CD14-positive monocyte (primary cell): ENCODE measurements around the gene SNX30. TPM values are rescaled to one million over a fixed set of nuclear protein-coding genes. Genes with fewer than 3 reads are reported as not detected.

Experiments used
- DNase-seq, 3 donors: peaks; one replicate each; pipeline ENCODE4 v3.0.0-alpha.2; 2011 to 2022
- H2AFZ ChIP-seq: 2 replicates; pipeline ENCODE4 v1.6.0; 2012; ENCODE audit warnings: mild to moderate bottlenecking, low read depth, low read length, inconsistent platforms; ENCODE audit not compliant: insufficient read depth, poor library complexity, severe bottlenecking
- H3K27ac ChIP-seq, 2 donors: 1 replicate in 1 of 2; 2 replicates in 1 of 2; pipeline ENCODE4 v1.5.1; 2012 to 2013; ENCODE audit warnings: low read length in 2 of 2, control low read depth in 1 of 2, inconsistent platforms in 1 of 2, low read depth in 1 of 2, mild to moderate bottlenecking in 1 of 2
- H3K27me3 ChIP-seq, 2 donors: one replicate each; pipeline versions ENCODE4 v1.6.0 to v1.6.1; 2011 to 2013; ENCODE audit warnings: low read length in 2 of 2; ENCODE audit not compliant: control insufficient read depth in 2 of 2, insufficient read depth in 2 of 2
- H3K36me3 ChIP-seq, 2 donors: replicated peaks in 1 of 2; 1 replicate in 1 of 2; 2 replicates in 1 of 2; pipeline versions ENCODE4 v1.5.1 to v1.6.1; 2012 to 2013; ENCODE audit warnings: low read length in 2 of 2, control low read depth in 1 of 2, inconsistent platforms in 1 of 2, mild to moderate bottlenecking in 1 of 2; ENCODE audit not compliant: insufficient read depth in 2 of 2, control insufficient read depth in 1 of 2
- H3K4me1 ChIP-seq, 2 donors: 1 replicate in 1 of 2; 2 replicates in 1 of 2; pipeline versions ENCODE4 v1.5.1 to v1.6.1; 2012 to 2013; ENCODE audit warnings: low read length in 2 of 2, control low read depth in 1 of 2, inconsistent platforms in 1 of 2, mild to moderate bottlenecking in 1 of 2, moderate library complexity in 1 of 2; ENCODE audit not compliant: insufficient read depth in 2 of 2, control insufficient read depth in 1 of 2
- H3K4me2 ChIP-seq: replicated peaks from 2 replicates; pipeline ENCODE3; 2012; ENCODE audit warnings: low read length, moderate library complexity, mild to moderate bottlenecking; ENCODE audit not compliant: poor library complexity, severe bottlenecking; ENCODE audit errors: extremely low read depth
- H3K4me3 ChIP-seq, 3 experiments: fragments of 200-600 bp in 1 of 3; sonication (generic) in 1 of 3; replicated peaks in 1 of 3; 1 replicate in 2 of 3; 2 replicates in 1 of 3; pipeline ENCODE4 v1.5.1; 2011 to 2013; ENCODE audit warnings: low read length in 3 of 3, mild to moderate bottlenecking in 3 of 3, control low read depth in 2 of 3, low read depth in 2 of 3, inconsistent platforms in 1 of 3, moderate library complexity in 1 of 3
- H3K79me2 ChIP-seq: 2 replicates; pipeline ENCODE4 v1.6.0; 2012; ENCODE audit warnings: mild to moderate bottlenecking, control low read depth, inconsistent platforms, low read length, moderate library complexity; ENCODE audit not compliant: insufficient read depth
- H3K9ac ChIP-seq: 2 replicates; pipeline ENCODE4 v1.6.0; 2017; ENCODE audit warnings: low read length, mild to moderate bottlenecking; ENCODE audit not compliant: insufficient read depth, poor library complexity, severe bottlenecking
- H3K9me3 ChIP-seq, 2 donors: replicated peaks in 1 of 2; 1 replicate in 1 of 2; 2 replicates in 1 of 2; pipeline versions ENCODE4 v1.5.1 to v1.6.1; 2012 to 2013; ENCODE audit warnings: low read length in 2 of 2, control low read depth in 1 of 2; ENCODE audit not compliant: control insufficient read depth in 1 of 2, insufficient read depth in 1 of 2
- H4K20me1 ChIP-seq: 2 replicates; pipeline ENCODE4 v1.6.0; 2012; ENCODE audit warnings: mild to moderate bottlenecking, low read length, control low read depth, moderate library complexity; ENCODE audit not compliant: insufficient read depth
- H3K27ac Mint-ChIP-seq, 7 donors: one replicate each; pipeline ENCODE4 v1.8.0; 2020; ENCODE audit warnings: mild to moderate bottlenecking in 7 of 7, mixed read lengths in 7 of 7, moderate library complexity in 6 of 7, inconsistent platforms in 2 of 7
- H3K27me3 Mint-ChIP-seq, 3 donors: one replicate each; pipeline ENCODE4 v1.8.0; 2021 to 2022; ENCODE audit warnings: low read depth in 3 of 3, mild to moderate bottlenecking in 3 of 3, mixed read lengths in 3 of 3, moderate library complexity in 3 of 3, inconsistent platforms in 1 of 3
- H3K36me3 Mint-ChIP-seq, 2 donors: one replicate each; pipeline ENCODE4 v1.8.0; 2020; ENCODE audit warnings: mixed read lengths in 2 of 2, inconsistent platforms in 1 of 2, mild to moderate bottlenecking in 1 of 2
- H3K4me1 Mint-ChIP-seq: one replicate; pipeline ENCODE4 v1.8.0; 2020; ENCODE audit warnings: mild to moderate bottlenecking, mixed read lengths
- H3K4me3 Mint-ChIP-seq, 2 donors: one replicate each; pipeline ENCODE4 v1.8.0; 2020; ENCODE audit warnings: mild to moderate bottlenecking in 2 of 2, mixed read lengths in 2 of 2, moderate library complexity in 1 of 2
- H3K9me3 Mint-ChIP-seq, 7 donors: one replicate each; pipeline ENCODE4 v1.8.0; 2020 to 2022; ENCODE audit warnings: mixed read lengths in 7 of 7, mild to moderate bottlenecking in 6 of 7, moderate library complexity in 6 of 7, inconsistent platforms in 2 of 7
- WGBS: methylation state at CpG from one replicate; pipeline ENCODE4 v1.1.5; 2013; ENCODE audit warnings: missing lambda C conversion rate; ENCODE audit not compliant: insufficient coverage; 5-methylcytosine and 5-hydroxymethylcytosine counted together
- intact Hi-C, 2 donors: fragments of 100-400 bp; cut with micrococcal nuclease; formaldehyde crosslinking; loops; one replicate each; pipeline versions ENCODE4 v1.15.0 to v1.15.1; 2023
- polyA plus RNA-seq, 3 donors: library from polyadenylated mRNA; depleted of rRNA in 1 of 3; unstranded in 2 of 3; stranded (reverse) in 1 of 3; fragments of 300-500 nt in 2 of 3; fragments of >200 nt in 1 of 3; fragmentation: Illumina TruSeq in 2 of 3; gene quantifications; 1 replicate in 2 of 3; 2 replicates in 1 of 3; pipeline ENCODE4 v1.2.3, GENCODE V29; 2012 to 2021
- TF ChIP-seq, protein P1 (sequence below): fragments of 200-600 bp; IDR thresholded peaks from one replicate; pipeline ENCODE4 v1.8.0; 2022; ENCODE audit warnings: antibody characterized with exemption, mild to moderate bottlenecking

The SNX30 gene
- polyA plus RNA-seq, 3 donors = 10.3 to 31.3 (median 10.4) TPM

GRCh38 chr9:112912636-112913035, 162.1 kb downstream of the SNX30 start:
- H3K27ac Mint-ChIP-seq = no peak overlapping the region
- H3K9me3 Mint-ChIP-seq = peaks cover 0 to 12% (median 4%) of the 10 kb centered on the region in 7 donors
- H3K4me3 ChIP-seq = no peak overlapping the region
- intact Hi-C loops = no loop called here
- no peaks in the 10 kb centered on the region for H3K9me3 ChIP-seq
- H3K27me3 ChIP-seq = no peaks in the 10 kb centered on the region
- no peak overlapping the region for H3K4me3 Mint-ChIP-seq
- TF ChIP-seq, protein P1, sequence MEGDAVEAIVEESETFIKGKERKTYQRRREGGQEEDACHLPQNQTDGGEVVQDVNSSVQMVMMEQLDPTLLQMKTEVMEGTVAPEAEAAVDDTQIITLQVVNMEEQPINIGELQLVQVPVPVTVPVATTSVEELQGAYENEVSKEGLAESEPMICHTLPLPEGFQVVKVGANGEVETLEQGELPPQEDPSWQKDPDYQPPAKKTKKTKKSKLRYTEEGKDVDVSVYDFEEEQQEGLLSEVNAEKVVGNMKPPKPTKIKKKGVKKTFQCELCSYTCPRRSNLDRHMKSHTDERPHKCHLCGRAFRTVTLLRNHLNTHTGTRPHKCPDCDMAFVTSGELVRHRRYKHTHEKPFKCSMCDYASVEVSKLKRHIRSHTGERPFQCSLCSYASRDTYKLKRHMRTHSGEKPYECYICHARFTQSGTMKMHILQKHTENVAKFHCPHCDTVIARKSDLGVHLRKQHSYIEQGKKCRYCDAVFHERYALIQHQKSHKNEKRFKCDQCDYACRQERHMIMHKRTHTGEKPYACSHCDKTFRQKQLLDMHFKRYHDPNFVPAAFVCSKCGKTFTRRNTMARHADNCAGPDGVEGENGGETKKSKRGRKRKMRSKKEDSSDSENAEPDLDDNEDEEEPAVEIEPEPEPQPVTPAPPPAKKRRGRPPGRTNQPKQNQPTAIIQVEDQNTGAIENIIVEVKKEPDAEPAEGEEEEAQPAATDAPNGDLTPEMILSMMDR = no peak
- H3K4me2 ChIP-seq = no peak overlapping the region
- DNase-seq = no peak
- H3K79me2 ChIP-seq = no peaks in the 10 kb centered on the region
- no peak overlapping the region for H3K27ac ChIP-seq
- no peaks in the 10 kb centered on the region for H3K36me3 ChIP-seq
- H3K4me1 ChIP-seq = no peaks in the 10 kb centered on the region
- H3K4me1 Mint-ChIP-seq = no peaks in the 10 kb centered on the region
- no peaks in the 10 kb centered on the region for H4K20me1 ChIP-seq
- peaks cover 5 to 8% (median 6%) of the 10 kb centered on the region in 3 donors for H3K27me3 Mint-ChIP-seq
- WGBS = 97% methylated on average over 3 of the region's 3 CpGs
- H2AFZ ChIP-seq = no peak overlapping the region
- no peak overlapping the region for H3K9ac ChIP-seq
- no peaks in the 10 kb centered on the region for H3K36me3 Mint-ChIP-seq

GRCh38 chr9:112913326-112913725, 162.8 kb downstream of the SNX30 start:
- no peaks in the 10 kb centered on the region for H3K9me3 ChIP-seq
- no peaks in the 10 kb centered on the region for H3K4me1 ChIP-seq
- Mint-ChIP-seq H3K27ac (no peak overlapping the region), H3K9me3 (peaks cover 0 to 12% (median 4%) of the 10 kb centered on the region in 7 donors), H3K4me1 (no peaks in the 10 kb centered on the region), H3K27me3 (peaks cover 5 to 10% (median 6%) of the 10 kb centered on the region in 3 donors), H3K4me3 (no peak overlapping the region), H3K36me3 (no peaks in the 10 kb centered on the region)
- no peaks in the 10 kb centered on the region for H4K20me1 ChIP-seq
- H3K9ac ChIP-seq = no peak overlapping the region
- no peak for DNase-seq
- WGBS = 97% methylated on average over 3 of the region's 4 CpGs
- H3K27ac ChIP-seq = no peak overlapping the region
- no peak overlapping the region for H2AFZ ChIP-seq
- TF ChIP-seq, protein P1 = no peak
- H3K36me3 ChIP-seq = no peaks in the 10 kb centered on the region
- H3K4me3 ChIP-seq = no peak overlapping the region
- H3K4me2 ChIP-seq = no peak overlapping the region
- intact Hi-C loops = no loop called here
- no peaks in the 10 kb centered on the region for H3K79me2 ChIP-seq
- no peaks in the 10 kb centered on the region for H3K27me3 ChIP-seq
